ENCODE data around the gene SRP68.

The SRP68 gene

DNA sequence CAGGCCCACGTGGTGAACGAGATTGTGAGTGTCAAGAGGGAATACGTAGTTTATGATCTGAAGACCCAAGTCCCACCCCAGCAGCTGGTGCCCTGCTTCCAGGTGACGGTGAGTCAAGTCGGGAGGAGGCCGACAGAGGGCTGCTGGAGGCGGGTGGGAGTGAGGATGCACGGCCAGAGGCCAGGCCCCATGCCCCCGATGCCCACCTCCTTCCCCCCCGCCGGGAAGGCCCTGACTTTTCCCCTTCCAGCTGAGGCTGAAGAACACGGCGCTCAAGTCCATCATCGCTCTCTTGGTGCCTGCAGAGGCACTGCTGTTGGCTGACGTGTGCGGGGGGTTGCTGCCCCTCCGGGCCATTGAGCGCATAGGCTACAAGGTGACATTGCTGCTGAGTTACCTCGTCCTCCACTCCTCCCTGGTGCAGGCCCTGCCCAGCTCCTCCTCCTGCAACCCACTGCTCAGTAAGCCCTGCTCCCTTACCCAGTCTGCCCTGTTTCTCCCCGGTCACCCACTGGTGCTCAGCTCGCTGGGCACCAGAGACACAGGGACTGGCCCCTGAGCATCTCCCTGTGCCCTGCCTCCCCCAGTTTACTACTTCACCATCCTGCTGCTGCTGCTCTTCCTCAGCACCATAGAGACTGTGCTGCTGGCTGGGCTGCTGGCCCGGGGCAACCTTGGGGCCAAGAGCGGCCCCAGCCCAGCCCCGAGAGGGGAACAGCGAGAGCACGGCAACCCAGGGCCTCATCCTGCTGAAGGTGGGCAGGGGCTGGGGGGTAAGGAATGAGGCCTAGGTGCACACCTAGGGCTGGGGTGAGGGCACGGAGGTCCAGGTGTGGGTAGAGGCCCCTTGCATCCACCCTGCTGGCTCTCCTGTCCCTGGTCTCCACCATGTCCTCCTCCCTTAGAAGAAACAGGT, 9.2 kb upstream of the SRP68 start:
- Histone ChIP-seq H3K9ac (ENCODE audit: low read depth, low read length, poor library complexity, severe bottlenecking) (no peak overlapping the region), H3K4me2 (ENCODE audit: low read depth, low read length, poor library complexity, severe bottlenecking) (no peak overlapping the region), H3K27me3 (ENCODE audit: insufficient read depth, low read length, poor library complexity, severe bottlenecking) (no peaks in the 10 kb centered on the region), H3K4me3 (ENCODE audit: low read length, poor library complexity, severe bottlenecking) (no peak overlapping the region), H3K9me2 (replicated peaks; ENCODE audit: low read depth, low read length) (no peaks in the 10 kb centered on the region), H4K20me1 (ENCODE audit: insufficient read depth, low read length, poor library complexity, severe bottlenecking) (no peaks in the 10 kb centered on the region), H3K36me3 (ENCODE audit: insufficient read depth, low read length) (peaks cover 37% of the 10 kb centered on the region; the same call in 1 of the 2 replicates), H3K79me2 (ENCODE audit: insufficient read depth, low read length) (no peaks in the 10 kb centered on the region), H2AFZ (ENCODE audit: low read length) (no peak overlapping the region), H3F3A (ENCODE audit: low read depth) (no peaks in the 10 kb centered on the region), H3K9me3 (ENCODE audit: insufficient read depth, low read depth, low read length) (no peaks in the 10 kb centered on the region), H3K4me1 (ENCODE audit: insufficient read depth, low read length, poor library complexity, severe bottlenecking) (no peaks in the 10 kb centered on the region)
- TF ChIP-seq EZH2phosphoT487 (IDR thresholded peaks at IDR 0.05; ENCODE audit: borderline replicate concordance) = no peak
- TF ChIP-seq, protein P1, sequence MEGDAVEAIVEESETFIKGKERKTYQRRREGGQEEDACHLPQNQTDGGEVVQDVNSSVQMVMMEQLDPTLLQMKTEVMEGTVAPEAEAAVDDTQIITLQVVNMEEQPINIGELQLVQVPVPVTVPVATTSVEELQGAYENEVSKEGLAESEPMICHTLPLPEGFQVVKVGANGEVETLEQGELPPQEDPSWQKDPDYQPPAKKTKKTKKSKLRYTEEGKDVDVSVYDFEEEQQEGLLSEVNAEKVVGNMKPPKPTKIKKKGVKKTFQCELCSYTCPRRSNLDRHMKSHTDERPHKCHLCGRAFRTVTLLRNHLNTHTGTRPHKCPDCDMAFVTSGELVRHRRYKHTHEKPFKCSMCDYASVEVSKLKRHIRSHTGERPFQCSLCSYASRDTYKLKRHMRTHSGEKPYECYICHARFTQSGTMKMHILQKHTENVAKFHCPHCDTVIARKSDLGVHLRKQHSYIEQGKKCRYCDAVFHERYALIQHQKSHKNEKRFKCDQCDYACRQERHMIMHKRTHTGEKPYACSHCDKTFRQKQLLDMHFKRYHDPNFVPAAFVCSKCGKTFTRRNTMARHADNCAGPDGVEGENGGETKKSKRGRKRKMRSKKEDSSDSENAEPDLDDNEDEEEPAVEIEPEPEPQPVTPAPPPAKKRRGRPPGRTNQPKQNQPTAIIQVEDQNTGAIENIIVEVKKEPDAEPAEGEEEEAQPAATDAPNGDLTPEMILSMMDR (conservative IDR thresholded peaks at IDR 0.05; ENCODE audit: low read length) = no peak

- Histone ChIP-seq H3K36me3 (ENCODE audit: insufficient read depth, low read length) (peaks cover 34% of the 10 kb centered on the region; the same call in 1 of the 2 replicates), H4K20me1 (ENCODE audit: insufficient read depth, low read length, poor library complexity, severe bottlenecking) (no peaks in the 10 kb centered on the region), H3K79me2 (ENCODE audit: insufficient read depth, low read length) (no peaks in the 10 kb centered on the region), H3K9me3 (ENCODE audit: insufficient read depth, low read depth, low read length) (no peaks in the 10 kb centered on the region), H3K27me3 (ENCODE audit: insufficient read depth, low read length, poor library complexity, severe bottlenecking) (no peaks in the 10 kb centered on the region), H3K9me2 (replicated peaks; ENCODE audit: low read depth, low read length) (no peaks in the 10 kb centered on the region), H3K4me3 (ENCODE audit: low read length, poor library complexity, severe bottlenecking) (no peak overlapping the region), H3K4me2 (ENCODE audit: low read depth, low read length, poor library complexity, severe bottlenecking) (no peak overlapping the region), H3K4me1 (ENCODE audit: insufficient read depth, low read length, poor library complexity, severe bottlenecking) (no peaks in the 10 kb centered on the region), H3K9ac (ENCODE audit: low read depth, low read length, poor library complexity, severe bottlenecking) (no peak overlapping the region), H3F3A (ENCODE audit: low read depth) (no peaks in the 10 kb centered on the region), H2AFZ (ENCODE audit: low read length) (no peak overlapping the region)
- TF ChIP-seq, protein P1 (conservative IDR thresholded peaks at IDR 0.05; ENCODE audit: low read length) = no peak
- TF ChIP-seq EZH2phosphoT487 (IDR thresholded peaks at IDR 0.05; ENCODE audit: borderline replicate concordance) = no peak
These were observed 8.5 kb upstream of the SRP68 start for GRCh38 chr17:76080768-76081287.

DNA sequence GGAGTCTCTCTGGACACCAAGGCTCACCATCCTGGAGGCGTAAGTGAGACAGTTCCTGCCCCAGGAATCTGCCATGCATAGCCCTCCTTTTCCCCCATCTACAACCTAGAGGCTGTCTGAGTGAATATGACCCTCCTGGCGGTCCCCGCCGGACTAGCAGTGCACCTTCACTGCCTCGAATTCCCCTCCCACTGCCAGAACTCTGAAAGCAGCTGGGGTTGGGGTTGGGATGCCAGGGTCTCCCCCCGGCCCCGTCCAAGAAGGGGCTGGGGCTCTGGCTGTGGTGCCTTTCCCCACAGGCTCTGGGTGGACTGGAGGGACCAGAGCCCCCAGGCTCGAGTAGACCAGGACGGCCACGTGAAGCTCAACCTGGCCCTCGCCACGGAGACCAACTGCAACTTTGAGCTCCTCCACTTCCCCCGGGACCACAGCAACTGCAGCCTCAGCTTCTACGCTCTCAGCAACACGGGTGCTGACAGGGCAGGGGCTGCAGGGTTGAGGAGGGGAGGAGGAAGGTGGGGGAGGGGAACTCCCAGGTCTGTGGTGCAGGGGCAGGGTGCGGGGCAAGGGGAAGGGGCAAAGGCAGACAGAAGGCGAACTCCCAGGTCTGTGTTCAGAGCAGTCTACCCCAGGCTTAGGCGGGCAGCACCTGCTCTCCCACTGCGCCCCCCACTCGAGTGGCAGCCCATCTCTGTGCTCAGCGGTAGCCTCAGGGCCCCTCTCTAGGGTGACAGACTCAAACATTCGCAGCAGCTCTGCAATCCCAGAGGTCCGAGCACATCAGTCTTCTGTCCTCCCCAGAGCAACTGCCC, 7.8 kb upstream of the SRP68 start:
- Histone ChIP-seq H3K36me3 (ENCODE audit: insufficient read depth, low read length) (peaks cover 27% of the 10 kb centered on the region; the same call in 1 of the 2 replicates), H3K4me1 (ENCODE audit: insufficient read depth, low read length, poor library complexity, severe bottlenecking) (no peaks in the 10 kb centered on the region), H3K9ac (ENCODE audit: low read depth, low read length, poor library complexity, severe bottlenecking) (no peak overlapping the region), H3K4me2 (ENCODE audit: low read depth, low read length, poor library complexity, severe bottlenecking) (no peak overlapping the region), H4K20me1 (ENCODE audit: insufficient read depth, low read length, poor library complexity, severe bottlenecking) (no peaks in the 10 kb centered on the region), H3K79me2 (ENCODE audit: insufficient read depth, low read length) (no peaks in the 10 kb centered on the region), H3K9me3 (ENCODE audit: insufficient read depth, low read depth, low read length) (no peaks in the 10 kb centered on the region), H3K27me3 (ENCODE audit: insufficient read depth, low read length, poor library complexity, severe bottlenecking) (no peaks in the 10 kb centered on the region), H3K9me2 (replicated peaks; ENCODE audit: low read depth, low read length) (no peaks in the 10 kb centered on the region), H3F3A (ENCODE audit: low read depth) (no peaks in the 10 kb centered on the region), H3K4me3 (ENCODE audit: low read length, poor library complexity, severe bottlenecking) (no peak overlapping the region), H2AFZ (ENCODE audit: low read length) (no peak overlapping the region)
- TF ChIP-seq, protein P1 (conservative IDR thresholded peaks at IDR 0.05; ENCODE audit: low read length) = no peak
- TF ChIP-seq EZH2phosphoT487 (IDR thresholded peaks at IDR 0.05; ENCODE audit: borderline replicate concordance) = no peak
